Muscle of leg (tissue), 11 donors: Measurements from ENCODE around the gene CECR2. TPM values are rescaled to one million over a fixed set of nuclear protein-coding genes. Genes with fewer than 3 reads are reported as not detected.

ENCODE experiments used
- DNase-seq: peaks from one replicate; pipeline ENCODE4 v3.0.0; 2013
- H3K27ac ChIP-seq: one replicate; pipeline ENCODE4 v1.5.1; 2013; ENCODE audit warnings: mild to moderate bottlenecking, low read length, control low read depth
- H3K27me3 ChIP-seq: one replicate; pipeline ENCODE4 v1.6.1; 2013; ENCODE audit warnings: low read length; ENCODE audit not compliant: control insufficient read depth, insufficient read depth
- H3K36me3 ChIP-seq: one replicate; pipeline ENCODE4 v1.6.1; 2013; ENCODE audit warnings: low read length; ENCODE audit not compliant: control insufficient read depth, insufficient read depth
- H3K4me1 ChIP-seq: one replicate; pipeline ENCODE4 v1.6.1; 2013; ENCODE audit warnings: low read length; ENCODE audit not compliant: control insufficient read depth, insufficient read depth
- H3K4me3 ChIP-seq: one replicate; pipeline ENCODE4 v1.5.1; 2013; ENCODE audit warnings: low read length, control low read depth
- H3K9me3 ChIP-seq: replicated peaks from 2 replicates; pipeline ENCODE4 v1.6.1; 2013; ENCODE audit warnings: low read depth, low read length; ENCODE audit not compliant: control insufficient read depth
- WGBS: methylation state at CpG from one replicate; pipeline ENCODE4 v1.1.5; 2013; ENCODE audit warnings: missing lambda C conversion rate; ENCODE audit not compliant: insufficient coverage; 5-methylcytosine and 5-hydroxymethylcytosine counted together
- polyA plus RNA-seq, 8 donors: library from polyadenylated mRNA; unstranded; fragments of 120-200 nt; gene quantifications; one replicate each; pipeline versions ENCODE4 v1.2.1 to v1.2.3, GENCODE V29; 2013; ENCODE audit warnings: inconsistent platforms in 1 of 8, low replicate concordance in 1 of 8; ENCODE audit not compliant: insufficient read length in 8 of 8, insufficient read depth in 1 of 8
- total RNA-seq: library from RNA; stranded (reverse); fragments of 120-200 nt; gene quantifications from one replicate; pipeline ENCODE4 v1.2.4, GENCODE V29; 2013

The CECR2 gene
- total and polyA plus RNA-seq, 9 donors = 10.3 to 26.8 (median 15.8) TPM

DNA sequence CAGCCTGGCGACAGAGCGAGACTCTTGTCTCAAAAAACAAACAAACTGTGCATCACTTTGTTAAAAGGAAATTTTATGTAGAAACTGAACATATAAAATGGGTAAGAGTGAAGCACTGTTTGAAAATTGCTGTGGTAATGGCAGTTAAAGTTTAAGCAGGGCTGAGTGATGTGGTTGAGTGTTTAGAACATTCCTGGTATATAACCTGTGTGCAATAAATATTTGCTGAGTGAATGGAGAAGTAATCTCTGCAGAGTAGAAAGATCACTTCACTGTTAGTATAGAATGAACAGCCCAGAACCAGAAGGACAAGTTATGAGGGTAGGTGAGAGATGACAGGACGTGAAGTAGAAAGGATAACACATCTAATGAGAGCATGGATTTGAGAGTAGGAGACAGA, 27.3 kb downstream of the CECR2 start:
- Histone ChIP-seq H3K27ac (no peak overlapping the region), H3K9me3 (peaks cover 2% of the 10 kb centered on the region), H3K4me3 (no peak overlapping the region), H3K4me1 (no peaks in the 10 kb centered on the region), H3K36me3 (no peaks in the 10 kb centered on the region), H3K27me3 (no peaks in the 10 kb centered on the region)
- no peak for DNase-seq
- 72% methylated on average over 2 of the region's 3 CpGs for WGBS

DNA sequence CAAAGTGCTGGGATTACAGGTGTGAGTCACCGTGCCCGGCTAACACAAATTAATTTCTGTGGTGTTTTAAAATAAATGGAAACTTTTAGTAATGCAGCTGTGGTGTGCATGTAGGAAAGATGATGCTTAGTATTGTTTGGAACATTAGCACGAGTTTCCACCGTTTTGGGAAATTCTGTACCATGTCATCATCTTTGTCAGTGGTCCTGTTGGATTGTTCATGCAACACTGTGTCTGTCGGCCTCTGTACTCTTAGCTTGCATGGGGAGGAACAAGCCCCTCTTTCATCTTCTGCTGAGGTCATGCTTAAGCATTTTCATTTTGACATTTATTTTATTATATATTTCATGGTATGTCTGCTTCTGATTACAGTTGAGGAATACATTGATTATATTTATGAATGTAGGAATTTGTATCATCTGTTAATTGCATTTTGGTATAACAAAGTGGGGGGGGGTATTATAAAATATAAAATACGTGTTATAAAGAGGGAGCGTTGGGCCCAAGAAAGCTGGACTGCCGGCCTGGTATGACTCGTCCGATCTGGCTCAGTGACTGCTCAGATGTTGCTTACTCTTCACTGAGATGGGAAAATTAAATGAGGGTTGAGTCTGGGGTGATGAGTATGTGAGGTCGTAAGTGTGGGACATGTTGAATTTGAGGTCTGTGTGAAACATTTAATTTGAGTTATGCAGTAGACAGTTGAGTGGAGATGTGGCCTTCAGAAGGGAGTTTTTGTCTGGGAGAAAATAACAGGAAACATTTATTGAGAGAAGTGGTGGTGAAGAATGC, 28.7 kb downstream of the CECR2 start:
- peak; percentile 39 for DNase-seq
- WGBS = 75% methylated on average over 11 of the region's 11 CpGs
- Histone ChIP-seq H3K27ac (no peak overlapping the region), H3K36me3 (no peaks in the 10 kb centered on the region), H3K9me3 (peaks cover 2% of the 10 kb centered on the region), H3K4me1 (no peaks in the 10 kb centered on the region), H3K27me3 (no peaks in the 10 kb centered on the region), H3K4me3 (no peak overlapping the region)

DNA sequence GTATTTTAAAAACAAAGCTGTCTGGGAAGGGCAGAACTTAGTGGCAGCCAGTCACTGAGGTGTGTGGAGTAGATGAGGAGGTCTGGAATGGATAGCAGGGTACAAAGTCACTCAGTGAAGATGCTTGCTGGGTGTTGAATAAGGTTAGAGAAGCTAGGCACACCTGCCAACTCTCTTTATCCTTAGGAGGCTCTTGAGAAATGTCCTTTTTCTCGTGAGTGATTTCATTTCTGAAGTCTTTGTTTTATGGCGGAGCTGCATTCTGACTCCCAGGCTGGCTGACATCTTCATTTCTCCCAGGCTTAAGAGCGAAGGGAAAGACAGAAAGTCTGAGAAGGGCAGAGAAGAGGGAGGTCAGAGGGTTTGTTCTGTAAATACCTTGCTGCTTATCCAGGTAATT, 31.0 kb downstream of the CECR2 start:
- H3K36me3 ChIP-seq = no peaks in the 10 kb centered on the region
- H3K9me3 ChIP-seq = no peaks in the 10 kb centered on the region
- no CpG with 5 or more reads among the region's 3 CpGs for WGBS
- no peaks in the 10 kb centered on the region for H3K4me1 ChIP-seq
- no peak overlapping the region for H3K4me3 ChIP-seq
- no peak overlapping the region for H3K27ac ChIP-seq
- H3K27me3 ChIP-seq = no peaks in the 10 kb centered on the region
- no peak for DNase-seq

DNA sequence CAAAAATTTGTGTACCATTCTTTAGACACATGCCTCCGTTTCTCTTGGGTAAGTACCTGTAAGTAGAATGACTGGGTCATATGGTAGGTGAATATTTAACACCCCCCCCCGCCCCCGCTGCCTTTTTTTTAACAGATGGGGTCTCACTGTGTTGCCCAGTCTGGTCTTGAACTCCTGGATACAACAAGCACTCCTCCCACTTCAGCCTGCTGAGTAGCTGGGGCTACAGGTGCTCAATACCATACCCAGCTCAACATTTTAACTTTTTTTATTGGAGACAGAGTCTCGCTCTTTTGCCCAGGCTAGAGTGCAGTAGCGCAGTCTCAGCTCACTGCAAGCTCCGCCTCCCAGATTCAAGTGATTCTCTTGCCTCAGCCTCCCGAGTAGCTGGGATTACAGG, 32.5 kb downstream of the CECR2 start:
- no peaks in the 10 kb centered on the region for H3K27me3 ChIP-seq
- H3K4me3 ChIP-seq = no peak overlapping the region
- 96% methylated on average over 4 of the region's 7 CpGs for WGBS
- H3K36me3 ChIP-seq = no peaks in the 10 kb centered on the region
- no peaks in the 10 kb centered on the region for H3K9me3 ChIP-seq
- DNase-seq = no peak
- H3K27ac ChIP-seq = no peak overlapping the region
- no peaks in the 10 kb centered on the region for H3K4me1 ChIP-seq

DNA sequence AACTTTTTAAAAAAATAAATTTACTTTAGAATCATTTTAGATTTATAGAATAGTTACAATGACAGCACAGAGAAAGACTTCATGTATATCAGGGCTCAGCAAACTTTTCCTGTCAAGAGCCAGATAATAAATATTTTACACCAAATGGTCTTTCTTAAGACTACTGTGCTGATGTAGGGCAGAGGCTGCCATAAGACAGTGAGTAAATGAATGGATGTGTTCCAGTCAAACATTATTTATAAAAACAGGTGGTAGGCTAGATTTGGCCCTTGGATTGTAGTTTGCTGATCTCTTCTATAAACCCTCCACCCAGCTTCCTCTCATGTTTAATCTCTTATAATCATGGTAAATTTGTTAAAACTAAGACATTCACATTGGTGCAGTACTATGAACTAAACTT, 33.0 kb downstream of the CECR2 start:
- H3K4me1 ChIP-seq = no peaks in the 10 kb centered on the region
- peak; percentile 35 for DNase-seq
- no peaks in the 10 kb centered on the region for H3K27me3 ChIP-seq
- H3K36me3 ChIP-seq = no peaks in the 10 kb centered on the region
- no peaks in the 10 kb centered on the region for H3K9me3 ChIP-seq
- no peak overlapping the region for H3K4me3 ChIP-seq
- peak overlapping the region; percentile 35 for H3K27ac ChIP-seq

DNA sequence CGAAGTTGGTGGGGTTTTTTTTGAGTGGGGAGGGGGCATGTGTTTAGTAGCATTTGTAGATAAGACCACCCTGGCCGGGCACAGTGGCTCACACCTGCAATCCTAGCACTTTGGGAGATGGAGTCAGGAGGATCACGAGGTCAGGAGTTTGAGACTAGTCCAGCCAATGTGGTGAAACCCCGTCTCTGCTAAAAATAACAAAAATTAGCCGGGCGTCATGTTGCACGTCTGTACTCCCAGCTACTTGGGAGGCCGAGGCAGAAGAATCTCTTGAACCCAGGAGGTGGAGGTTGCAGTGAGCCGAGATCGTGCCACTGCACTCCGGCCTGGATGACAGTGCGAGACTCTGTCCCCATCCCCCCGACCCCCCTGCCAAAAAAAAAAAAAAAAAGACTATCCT, 34.6 kb downstream of the CECR2 start:
- H3K27me3 ChIP-seq = no peaks in the 10 kb centered on the region
- no peaks in the 10 kb centered on the region for H3K9me3 ChIP-seq
- H3K4me3 ChIP-seq = no peak overlapping the region
- peaks cover 2% of the 10 kb centered on the region for H3K4me1 ChIP-seq
- WGBS = 75% methylated on average over 6 of the region's 13 CpGs
- no peaks in the 10 kb centered on the region for H3K36me3 ChIP-seq
- no peak for DNase-seq
- no peak overlapping the region for H3K27ac ChIP-seq

DNA sequence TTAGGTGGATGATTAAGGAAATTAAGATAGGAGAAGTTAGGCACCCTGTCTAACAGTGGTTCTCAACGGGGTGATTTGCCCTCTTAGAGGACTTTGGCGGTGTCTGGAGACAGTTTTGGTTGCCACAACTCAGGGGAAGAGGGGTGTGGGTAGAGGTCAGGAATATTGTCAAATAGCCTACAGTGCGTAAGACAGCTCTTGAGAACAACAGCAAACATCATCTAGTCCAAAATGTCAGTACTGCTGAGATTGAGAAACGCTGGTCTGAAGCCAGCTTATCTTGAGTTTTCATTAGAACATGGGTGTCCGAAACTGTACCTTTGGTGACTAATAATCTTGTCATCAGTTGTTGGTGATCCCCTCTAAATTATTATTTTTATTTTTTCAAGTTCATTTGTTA, 38.4 kb downstream of the CECR2 start:
- Histone ChIP-seq H3K36me3 (no peaks in the 10 kb centered on the region), H3K9me3 (no peaks in the 10 kb centered on the region), H3K4me3 (no peak overlapping the region), H3K4me1 (peaks cover 11% of the 10 kb centered on the region), H3K27me3 (no peaks in the 10 kb centered on the region), H3K27ac (no peak overlapping the region)
- 78% methylated on average over 4 of the region's 5 CpGs for WGBS
- DNase-seq = no peak

DNA sequence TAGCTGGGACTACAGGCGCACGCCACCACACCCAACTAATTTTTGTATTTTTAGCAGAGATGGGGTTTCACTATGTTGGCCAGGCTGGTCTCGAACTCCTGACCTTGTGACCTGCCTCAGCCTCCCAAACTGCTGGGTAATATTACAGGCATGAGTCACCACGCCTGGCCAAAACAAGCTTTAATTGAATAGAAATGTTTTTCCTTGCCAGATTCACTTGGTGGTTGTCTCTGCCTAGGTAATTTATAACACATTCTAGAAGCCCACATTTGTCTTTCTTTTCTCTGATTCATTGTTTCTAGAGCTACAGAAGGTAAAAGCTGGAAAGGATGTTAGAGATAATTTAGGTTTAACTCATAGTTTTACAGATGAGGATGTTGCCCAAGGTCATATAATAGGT, 41.3 kb downstream of the CECR2 start:
- no CpG with 5 or more reads among the region's 4 CpGs for WGBS
- no peaks in the 10 kb centered on the region for H3K9me3 ChIP-seq
- no peaks in the 10 kb centered on the region for H3K27me3 ChIP-seq
- no peak for DNase-seq
- H3K36me3 ChIP-seq = no peaks in the 10 kb centered on the region
- peaks cover 18% of the 10 kb centered on the region for H3K4me1 ChIP-seq
- no peak overlapping the region for H3K4me3 ChIP-seq
- H3K27ac ChIP-seq = peak overlapping the region; percentile 37

DNA sequence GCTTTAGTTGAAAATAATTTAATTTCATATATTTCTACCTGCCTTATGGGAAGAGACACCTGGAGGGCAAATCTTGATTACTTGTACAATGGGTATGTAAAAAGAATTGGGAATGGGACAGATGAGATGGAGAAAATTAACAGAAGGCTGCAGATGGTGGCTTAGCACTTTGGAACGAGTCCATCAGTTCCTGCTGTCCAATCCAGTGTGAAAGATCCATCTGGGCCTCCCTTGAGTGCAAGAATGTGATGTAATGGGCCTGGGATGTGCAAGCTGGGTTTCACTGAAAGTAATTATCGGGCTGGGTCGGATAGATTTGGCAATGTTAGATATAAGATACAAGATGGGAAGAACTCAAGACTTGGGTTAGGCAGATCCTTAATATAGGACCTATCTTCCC, 42.0 kb downstream of the CECR2 start:
- peak; percentile 93 for DNase-seq
- H3K4me1 ChIP-seq = peaks cover 18% of the 10 kb centered on the region
- H3K9me3 ChIP-seq = no peaks in the 10 kb centered on the region
- H3K27ac ChIP-seq = peak overlapping the region; percentile 37
- H3K4me3 ChIP-seq = no peak overlapping the region
- H3K36me3 ChIP-seq = no peaks in the 10 kb centered on the region
- no peaks in the 10 kb centered on the region for H3K27me3 ChIP-seq
- 33% methylated on average over 1 of the region's 3 CpGs for WGBS

DNA sequence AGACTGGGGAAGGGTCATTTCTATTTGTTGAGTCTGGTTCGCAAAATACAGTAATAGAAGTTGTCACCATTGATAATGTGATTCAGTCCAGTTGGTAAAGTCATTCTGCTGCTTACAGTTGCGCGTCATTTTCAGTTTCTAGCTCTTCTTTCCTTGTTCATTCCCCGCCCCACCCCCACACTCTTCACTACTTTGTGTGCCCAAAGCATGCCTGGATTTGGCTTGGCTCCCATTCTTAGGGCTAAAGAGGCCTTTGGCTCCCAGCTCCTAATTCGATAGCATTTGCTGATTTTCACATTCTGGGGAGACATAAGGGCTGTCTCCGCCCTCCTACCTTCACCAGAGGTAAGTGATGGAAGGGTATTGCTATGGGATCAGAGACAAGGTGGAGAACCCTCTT, 43.0 kb downstream of the CECR2 start:
- WGBS = no CpG with 5 or more reads among the region's 6 CpGs
- Histone ChIP-seq H3K27me3 (no peaks in the 10 kb centered on the region), H3K4me3 (no peak overlapping the region), H3K27ac (peak overlapping the region; percentile 64), H3K36me3 (no peaks in the 10 kb centered on the region), H3K9me3 (no peaks in the 10 kb centered on the region), H3K4me1 (peaks cover 18% of the 10 kb centered on the region)
- DNase-seq = peak; percentile 43

DNA sequence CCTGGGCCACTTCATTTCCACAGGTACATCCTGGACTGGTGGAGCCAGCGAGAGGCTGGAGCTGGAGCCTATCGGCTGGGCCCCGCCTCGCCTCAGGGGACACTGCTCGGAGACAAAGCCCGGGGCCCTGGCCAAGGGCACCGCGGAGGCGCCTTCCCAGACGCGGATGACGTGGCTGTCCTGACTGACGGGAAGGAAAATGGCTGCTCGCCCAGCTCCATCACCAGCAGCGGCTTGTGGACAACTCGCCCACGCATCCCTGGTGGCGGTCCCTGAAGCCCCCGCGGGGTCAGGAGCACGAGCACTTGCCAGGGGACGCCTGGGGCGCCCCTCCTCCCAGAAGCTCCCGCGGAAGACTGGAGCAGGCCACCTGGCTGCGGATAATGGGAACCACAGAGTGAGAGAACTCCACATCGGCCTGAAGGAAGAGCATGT, 49.6 kb downstream of the CECR2 start:
- Histone ChIP-seq H3K4me3 (no peak overlapping the region), H3K4me1 (peaks cover 8% of the 10 kb centered on the region), H3K27me3 (no peaks in the 10 kb centered on the region), H3K36me3 (peaks cover 4% of the 10 kb centered on the region), H3K27ac (no peak overlapping the region), H3K9me3 (no peaks in the 10 kb centered on the region)
- no peak for DNase-seq
- 89% methylated on average over 27 of the region's 27 CpGs for WGBS
